Measurements from ENCODE around the gene GPR151.

The GPR151 gene

GRCh38 chr5:146463446-146463845 is 52.5 kb downstream of the GPR151 start:
- no peak for DNase-seq (ENCODE audit: low read depth, low spot score)
- TF ChIP-seq CTCF (IDR thresholded peaks at IDR 0.05; ENCODE audit: low read depth, low read length) = no peak
- in situ Hi-C loops (cut with HindIII; ENCODE audit: low sequenced_read_pairs) = no loop called here
- no peak overlapping the region for H3K4me3 ChIP-seq (ENCODE audit: low read depth, low read length)
